ENCODE measurements around the gene CDYL2. TPM values are rescaled to one million over a fixed set of nuclear protein-coding genes. Genes with fewer than 3 reads are reported as not detected.

CDYL2 gene
- total RNA-seq, 1 donor from 2014 or later, result 9.4 TPM

DNA sequence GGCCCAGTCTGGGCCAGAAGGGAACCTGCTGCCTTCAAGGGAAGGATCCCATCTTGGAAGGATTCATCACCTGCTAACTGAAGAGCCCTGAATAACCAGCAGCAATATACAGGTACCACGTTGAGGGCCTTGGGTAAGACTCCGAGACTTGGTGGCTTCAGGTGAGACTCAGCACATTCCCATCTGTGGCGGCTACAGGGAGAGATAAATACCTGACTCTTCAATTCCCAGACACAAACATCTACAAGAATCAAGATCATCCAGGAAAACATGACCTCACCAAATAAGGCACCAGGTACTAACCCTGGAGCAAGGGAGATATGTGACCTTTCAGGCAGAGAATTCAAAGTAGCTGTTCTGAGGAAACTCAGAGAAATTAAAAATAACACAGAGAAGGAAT lies 164.1 kb downstream of the CDYL2 start:
- no peak for FAIRE-seq

DNA sequence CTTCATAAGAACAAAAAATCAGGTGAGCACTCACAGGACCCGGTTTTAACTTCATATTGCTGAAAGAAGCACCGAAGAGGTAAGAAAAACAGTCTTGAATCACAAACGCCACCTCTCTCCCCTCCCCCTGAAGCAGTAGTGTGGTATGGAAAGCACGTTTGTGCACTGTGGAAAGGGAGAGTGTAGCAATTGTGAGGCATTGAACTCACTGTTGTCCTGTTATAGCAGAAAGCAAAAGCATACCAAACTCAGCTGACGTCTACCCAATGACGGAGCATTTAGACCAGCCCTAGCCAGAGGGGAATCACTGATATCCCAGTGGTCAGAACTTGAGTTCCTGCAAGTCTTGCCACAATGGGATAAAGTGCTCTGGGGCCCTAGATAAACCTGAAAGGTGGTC lies 164.8 kb downstream of the CDYL2 start:
- DNase-seq (ENCODE audit: low spot score in 2 of 2) (no peak), FAIRE-seq (no peak)

More for the DNA sequence above, 164.1 kb downstream of the CDYL2 start:
- DNase-seq (ENCODE audit: low spot score in 2 of 2), result no peak

DNA sequence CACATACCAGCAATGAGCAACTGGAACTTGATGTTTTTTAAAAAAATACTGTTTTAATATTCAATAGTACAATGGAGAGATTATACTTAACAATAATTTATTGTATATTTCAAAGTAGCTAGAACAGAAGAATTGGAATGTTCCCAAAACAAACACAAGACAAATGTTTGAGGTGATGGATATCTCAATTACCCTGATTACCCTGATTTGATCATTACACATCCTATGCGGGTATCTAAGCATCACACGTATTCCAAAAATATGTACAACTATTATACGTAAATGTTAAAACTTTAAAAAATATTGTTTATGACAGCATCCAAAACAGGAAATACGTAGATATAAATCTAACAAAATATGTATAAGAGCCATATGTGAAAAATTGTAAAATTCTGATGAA lies 166.8 kb downstream of the CDYL2 start:
- DNase-seq (ENCODE audit: low spot score in 2 of 2), result no peak
- no peak for FAIRE-seq

DNA sequence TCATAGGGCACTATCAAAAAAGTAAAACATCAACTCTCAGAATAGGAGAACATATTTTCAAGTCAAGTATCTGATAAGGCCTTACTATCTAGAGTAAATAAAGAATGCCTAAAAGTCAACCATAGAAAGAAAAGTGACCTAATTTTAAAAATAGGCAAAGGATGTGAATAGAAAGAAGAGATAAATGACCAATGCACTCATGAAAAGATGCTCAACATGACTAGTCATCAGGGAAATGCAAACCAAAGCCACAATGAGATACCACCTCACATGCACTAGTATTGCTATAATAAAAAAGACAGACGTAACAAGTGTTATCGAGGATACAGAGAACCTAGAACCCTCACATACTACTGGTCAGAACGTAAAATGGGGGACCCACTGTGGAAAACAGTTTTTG lies 172.8 kb downstream of the CDYL2 start:
- FAIRE-seq, result no peak
- DNase-seq (ENCODE audit: low spot score in 2 of 2), result no peak

GRCh38 chr16:80628254-80628653 lies 176.1 kb downstream of the CDYL2 start:
- no peak for FAIRE-seq
- DNase-seq (ENCODE audit: low spot score in 2 of 2), result no peak

DNA sequence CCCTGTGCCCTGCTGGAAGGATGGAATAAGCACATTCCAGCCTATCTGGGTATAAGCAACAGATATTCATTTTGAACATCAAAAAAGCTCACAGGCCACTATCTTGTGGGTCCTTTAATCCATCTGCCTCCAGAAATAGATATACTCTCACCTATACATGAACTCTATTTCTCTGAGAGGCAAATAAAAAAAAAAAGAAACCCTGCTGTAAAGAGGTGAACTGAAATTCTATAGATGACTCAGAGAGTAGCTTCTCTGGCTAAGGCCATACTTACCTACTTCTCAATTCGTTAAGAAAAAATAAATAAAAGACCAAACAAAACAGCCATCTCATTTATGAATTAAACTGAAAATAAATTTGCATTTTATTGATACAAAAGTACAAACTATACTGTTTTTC lies 177.3 kb downstream of the CDYL2 start:
- FAIRE-seq, result no peak

DNA sequence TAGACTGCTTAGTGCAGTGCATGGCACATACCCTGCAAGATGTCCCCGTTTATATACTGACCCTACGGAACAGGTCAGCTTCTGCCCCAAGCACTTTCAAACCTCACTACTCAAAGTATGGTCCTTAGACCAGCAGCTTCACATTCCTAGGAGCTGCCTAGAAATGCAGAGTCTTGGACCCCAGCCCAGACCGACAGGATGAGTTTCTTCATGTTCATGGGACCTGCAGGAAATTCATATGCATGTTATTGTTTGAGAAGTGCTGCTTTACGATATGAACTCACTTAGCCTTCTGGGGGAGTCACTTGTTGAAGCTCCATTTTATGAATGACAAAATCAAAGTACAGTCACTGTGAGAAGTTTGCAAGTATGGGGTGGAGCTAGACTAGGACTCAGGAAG lies 181.0 kb downstream of the CDYL2 start:
- DNase-seq (ENCODE audit: low spot score in 2 of 2) (no peak), FAIRE-seq (no peak)

More for the DNA sequence above, 177.3 kb downstream of the CDYL2 start:
- DNase-seq (ENCODE audit: low spot score in 2 of 2), result no peak

GRCh38 chr16:80622007-80622406 lies 182.4 kb downstream of the CDYL2 start:
- FAIRE-seq (no peak), DNase-seq (ENCODE audit: low spot score in 2 of 2) (no peak)

DNA sequence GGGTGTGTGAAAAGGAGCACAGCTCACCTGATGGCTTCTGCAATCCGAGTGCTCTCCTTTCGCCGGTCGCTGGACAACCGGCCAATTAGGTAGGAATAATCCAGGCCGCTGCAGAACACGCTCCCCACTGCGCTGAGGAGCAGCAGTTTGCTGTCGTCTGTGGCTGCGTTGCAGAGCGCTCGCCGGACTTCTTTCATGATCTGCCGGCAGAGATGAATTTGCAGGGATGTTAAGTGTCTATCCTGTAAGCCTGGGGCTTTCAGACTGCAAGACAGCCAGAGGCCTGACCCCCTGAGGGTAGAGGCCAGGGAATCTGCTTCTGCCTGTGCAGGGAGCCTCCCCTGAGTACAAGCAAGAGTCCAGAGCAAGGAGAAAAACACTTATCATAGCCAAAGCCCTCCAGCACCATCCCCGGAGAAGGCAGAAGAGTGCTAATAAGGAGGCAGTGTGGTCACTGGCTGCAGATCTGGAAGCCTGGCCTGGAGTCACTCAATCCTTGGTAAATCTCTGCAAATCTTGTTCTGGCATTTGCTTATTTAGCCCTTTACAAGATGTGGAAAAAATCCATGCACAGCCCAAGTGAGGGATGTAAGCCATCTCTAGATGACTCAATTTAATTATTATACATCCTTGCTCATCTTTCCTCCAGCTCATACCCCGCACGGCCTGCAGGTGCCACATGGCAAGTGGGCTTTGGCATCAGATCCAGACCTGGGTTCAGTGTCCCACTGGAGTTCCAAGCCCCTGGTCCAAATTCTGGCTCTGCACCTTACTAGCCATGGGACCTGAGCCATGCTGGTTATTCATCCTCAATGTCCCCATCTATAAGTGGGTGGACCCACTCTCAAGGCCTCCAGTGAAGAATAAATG lies 183.4 kb downstream of the CDYL2 start:
- DNase-seq (ENCODE audit: low spot score in 2 of 2) (no peak), FAIRE-seq (no peak)

GRCh38 chr16:80619824-80620223 lies 184.6 kb downstream of the CDYL2 start:
- DNase-seq (ENCODE audit: low spot score in 2 of 2), result no peak
- no peak for FAIRE-seq

DNA sequence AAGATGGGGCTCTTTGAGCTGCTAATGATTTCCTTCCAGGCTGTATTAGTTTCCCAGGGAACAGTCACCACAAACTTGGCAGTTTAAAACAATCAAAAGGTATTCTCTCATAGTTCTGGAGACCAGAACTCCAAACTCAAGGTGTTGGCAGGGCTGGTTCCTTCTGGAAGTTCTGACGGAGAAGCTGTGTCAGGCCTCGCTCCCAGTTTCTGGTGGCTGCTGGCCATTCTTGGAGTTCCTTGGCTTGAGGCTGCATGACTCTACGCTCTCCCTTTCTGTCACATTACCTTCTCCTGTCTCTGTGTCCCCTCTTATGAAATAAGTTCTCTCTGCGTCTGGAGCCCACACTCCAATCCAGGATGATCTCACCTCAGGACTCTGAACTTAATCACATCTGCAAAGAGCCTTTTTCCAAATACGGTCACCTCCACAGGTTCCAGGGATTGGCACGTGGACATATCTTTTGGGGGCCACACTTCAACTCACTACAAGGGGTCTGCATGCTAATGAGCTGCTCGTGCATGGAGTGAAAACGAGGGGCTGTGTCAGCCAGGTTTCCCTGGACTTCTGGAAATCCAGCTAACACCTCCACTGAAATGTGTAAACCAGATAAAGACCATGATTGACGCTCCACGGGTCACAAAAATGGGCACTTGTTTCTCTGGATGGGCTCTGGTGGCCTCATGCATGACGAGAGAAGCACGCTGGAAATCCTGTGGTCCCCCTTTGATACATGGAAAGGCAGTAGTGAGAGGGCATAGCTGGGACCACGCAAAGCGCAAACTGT lies 185.3 kb downstream of the CDYL2 start:
- FAIRE-seq (no peak), DNase-seq (ENCODE audit: low spot score in 2 of 2) (no peak)

GRCh38 chr16:80616362-80616761 lies 188.0 kb downstream of the CDYL2 start:
- no peak for FAIRE-seq
- DNase-seq (ENCODE audit: low spot score in 2 of 2), result no peak

DNA sequence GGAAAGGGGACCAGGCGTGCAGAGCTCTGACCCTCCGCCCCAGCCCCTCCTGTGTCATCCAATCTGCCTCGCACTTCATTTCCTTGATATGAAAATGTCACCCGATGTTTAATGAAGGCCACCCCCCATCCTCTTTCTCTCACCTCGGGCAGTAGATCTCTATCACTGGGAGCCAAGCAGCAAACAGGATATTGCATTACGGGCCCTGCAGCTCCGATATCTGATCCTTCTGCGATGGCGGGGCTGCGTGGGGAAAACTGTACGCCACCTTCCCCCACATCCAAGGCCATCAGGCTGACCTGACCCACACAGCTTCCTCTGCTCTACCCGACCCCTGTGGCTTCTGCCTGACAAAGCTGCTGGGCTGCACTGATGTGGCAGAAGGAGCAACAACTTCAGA lies 188.7 kb downstream of the CDYL2 start:
- FAIRE-seq (no peak), DNase-seq (ENCODE audit: low spot score in 2 of 2) (no peak)

DNA sequence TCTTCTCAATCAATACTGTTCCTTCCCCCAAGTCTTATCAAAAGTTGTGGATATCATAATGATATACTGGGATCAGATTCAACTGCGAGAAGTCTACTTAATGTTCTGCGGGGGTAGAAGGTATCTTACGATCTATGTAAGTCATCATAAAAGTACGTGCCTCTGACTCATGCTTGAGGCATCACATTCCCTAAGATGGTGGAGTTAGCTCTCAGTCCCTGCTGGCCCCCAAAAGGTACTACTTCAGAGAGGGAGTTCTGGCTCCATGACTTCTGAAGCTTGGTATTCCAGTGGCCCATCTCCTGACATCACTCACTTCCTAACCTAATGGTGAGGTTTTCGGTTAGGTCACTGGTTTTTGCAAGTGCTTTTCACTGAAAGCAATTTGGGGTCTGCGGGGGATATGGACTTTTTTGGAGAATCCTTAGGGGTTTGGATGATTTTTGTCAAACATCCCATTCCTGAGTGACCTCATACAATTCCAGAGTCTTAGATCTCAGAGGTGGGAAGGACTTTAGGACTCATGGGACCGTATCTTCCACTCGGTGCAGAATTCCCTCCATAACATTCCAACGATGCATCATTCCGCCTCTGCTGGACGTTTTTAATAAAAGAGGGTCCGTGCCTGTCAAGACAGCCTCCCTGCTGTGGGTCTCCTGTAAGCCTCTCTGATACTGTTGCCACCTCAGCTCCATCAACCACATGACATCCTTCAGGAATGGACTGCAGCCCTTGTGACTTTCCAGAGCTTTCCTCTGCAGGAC lies 189.3 kb downstream of the CDYL2 start:
- no peak for DNase-seq (ENCODE audit: low spot score in 2 of 2)

GRCh38 chr16:80612461-80613017 lies 191.9 kb downstream of the CDYL2 start:
- no peak for FAIRE-seq
- no peak for DNase-seq (ENCODE audit: low spot score in 2 of 2)

More for the DNA sequence above, 189.3 kb downstream of the CDYL2 start:
- FAIRE-seq, result no peak

- FAIRE-seq (no peak), DNase-seq (ENCODE audit: low spot score in 2 of 2) (no peak)
Measured at GRCh38 chr16:80611930-80612327, 192.5 kb downstream of the CDYL2 start.

- DNase-seq (ENCODE audit: low spot score in 2 of 2), result no peak
- FAIRE-seq, result no peak
Measured at GRCh38 chr16:80611171-80611929, 193.0 kb downstream of the CDYL2 start.

DNA sequence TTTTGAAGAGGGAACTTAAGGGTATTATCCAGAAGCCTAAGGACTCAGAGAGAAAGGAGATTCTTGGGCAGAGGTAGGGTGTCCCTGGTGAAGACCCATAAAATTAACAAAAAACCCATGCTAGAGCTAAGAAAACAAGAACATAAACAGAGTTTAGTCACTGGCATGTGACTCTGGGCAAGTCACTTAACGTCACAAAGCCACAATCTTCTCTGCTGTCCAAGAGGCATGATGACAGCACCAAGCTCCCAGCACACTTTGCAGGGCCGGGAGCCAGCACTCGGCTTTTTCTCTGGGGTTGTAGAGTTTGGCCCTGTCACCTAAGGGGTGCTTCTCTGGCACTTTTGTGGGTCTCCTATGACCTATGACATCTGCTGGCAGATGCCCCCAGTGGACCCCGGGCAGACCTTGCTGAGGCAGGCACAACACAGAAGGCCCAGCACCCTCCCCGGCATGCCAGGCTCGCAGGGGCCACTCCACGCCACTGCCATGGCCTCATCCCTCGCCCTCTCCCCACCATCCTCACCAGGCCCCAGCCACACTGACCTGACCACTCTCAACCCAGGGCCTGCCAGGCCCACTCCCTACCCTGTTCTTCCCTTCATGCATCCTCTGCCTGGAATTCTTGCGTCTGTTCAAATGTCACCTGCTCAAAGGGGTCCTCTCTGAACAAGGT lies 193.8 kb downstream of the CDYL2 start:
- DNase-seq (ENCODE audit: low spot score in 2 of 2) (no peak), FAIRE-seq (no peak)

DNA sequence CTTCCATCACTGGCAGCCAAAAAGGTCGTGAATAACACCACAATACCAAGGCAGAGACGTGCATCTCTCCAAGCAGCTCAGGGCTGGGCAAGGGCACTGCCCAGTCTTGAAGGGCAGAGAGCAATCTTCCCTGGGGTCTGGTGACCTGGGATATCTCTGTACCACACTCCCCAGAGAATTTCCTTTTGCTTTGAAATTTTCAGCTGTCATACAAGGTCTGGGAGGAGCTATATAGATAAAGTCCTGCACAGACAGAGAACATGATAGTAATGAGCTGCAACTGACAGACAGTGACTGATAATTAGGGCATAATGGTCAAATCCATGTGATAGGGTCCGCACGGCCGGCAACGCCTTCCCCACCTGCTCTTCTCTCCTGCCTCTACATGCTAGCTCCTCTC lies 195.5 kb downstream of the CDYL2 start:
- no peak for FAIRE-seq

More for the DNA sequence above, 195.5 kb downstream of the CDYL2 start:
- no peak for DNase-seq (ENCODE audit: low spot score in 2 of 2)
